Lower leg skin (tissue), 3 donors: Measurements from ENCODE around the gene OR11A1.

Source experiments
- CTCF ChIP-seq, 3 donors: fragments of 450-650 bp; IDR thresholded peaks; one replicate each; pipeline ENCODE4 v1.5.1; 2016; ENCODE audit warnings: antibody characterized with exemption in 3 of 3, mild to moderate bottlenecking in 3 of 3, moderate library complexity in 2 of 3
- POLR2A ChIP-seq, 2 donors: fragments of 450-650 bp; IDR thresholded peaks; one replicate each; pipeline ENCODE4 v1.6.1; 2016 to 2017; ENCODE audit warnings: antibody characterized with exemption in 2 of 2, mild to moderate bottlenecking in 1 of 2, moderate library complexity in 1 of 2

- no peak for TF ChIP-seq POLR2A (IDR thresholded peaks at IDR 0.05)
- no peak for TF ChIP-seq CTCF (IDR thresholded peaks at IDR 0.05)
These were observed 53.1 kb downstream of the OR11A1 start for GRCh38 chr6:29403801-29404200.
